GM12872 (cell line): ENCODE measurements around the gene LDB3.

Experiments used
- TF ChIP-seq, protein P1 (sequence below): IDR thresholded peaks from 3 replicates; pipeline ENCODE4 v1.5.1; 2011; ENCODE audit warnings: low read depth, mild to moderate bottlenecking, low read length, moderate library complexity; ENCODE audit not compliant: insufficient read depth

Gene LDB3

DNA sequence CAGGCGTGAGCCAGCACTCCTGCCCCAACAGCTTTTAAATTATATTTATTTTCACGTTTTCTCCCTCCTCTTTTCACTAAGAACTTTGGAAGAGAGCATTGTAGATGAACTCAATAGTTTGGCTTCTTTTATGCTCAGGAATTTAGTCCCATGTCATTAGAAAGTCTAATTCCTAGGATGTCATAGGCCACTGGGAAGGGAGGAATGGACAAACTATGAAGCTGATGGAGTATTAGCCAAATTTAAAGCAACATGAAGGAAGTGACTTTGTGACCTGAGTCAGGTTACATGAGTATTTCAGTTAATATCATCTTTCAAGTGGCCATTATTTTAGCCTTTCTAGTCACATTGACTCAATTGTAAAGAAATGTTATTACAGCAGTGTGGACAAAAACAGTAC lies 32.0 kb upstream of the LDB3 start:
- TF ChIP-seq, protein P1, sequence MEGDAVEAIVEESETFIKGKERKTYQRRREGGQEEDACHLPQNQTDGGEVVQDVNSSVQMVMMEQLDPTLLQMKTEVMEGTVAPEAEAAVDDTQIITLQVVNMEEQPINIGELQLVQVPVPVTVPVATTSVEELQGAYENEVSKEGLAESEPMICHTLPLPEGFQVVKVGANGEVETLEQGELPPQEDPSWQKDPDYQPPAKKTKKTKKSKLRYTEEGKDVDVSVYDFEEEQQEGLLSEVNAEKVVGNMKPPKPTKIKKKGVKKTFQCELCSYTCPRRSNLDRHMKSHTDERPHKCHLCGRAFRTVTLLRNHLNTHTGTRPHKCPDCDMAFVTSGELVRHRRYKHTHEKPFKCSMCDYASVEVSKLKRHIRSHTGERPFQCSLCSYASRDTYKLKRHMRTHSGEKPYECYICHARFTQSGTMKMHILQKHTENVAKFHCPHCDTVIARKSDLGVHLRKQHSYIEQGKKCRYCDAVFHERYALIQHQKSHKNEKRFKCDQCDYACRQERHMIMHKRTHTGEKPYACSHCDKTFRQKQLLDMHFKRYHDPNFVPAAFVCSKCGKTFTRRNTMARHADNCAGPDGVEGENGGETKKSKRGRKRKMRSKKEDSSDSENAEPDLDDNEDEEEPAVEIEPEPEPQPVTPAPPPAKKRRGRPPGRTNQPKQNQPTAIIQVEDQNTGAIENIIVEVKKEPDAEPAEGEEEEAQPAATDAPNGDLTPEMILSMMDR: no peak

DNA sequence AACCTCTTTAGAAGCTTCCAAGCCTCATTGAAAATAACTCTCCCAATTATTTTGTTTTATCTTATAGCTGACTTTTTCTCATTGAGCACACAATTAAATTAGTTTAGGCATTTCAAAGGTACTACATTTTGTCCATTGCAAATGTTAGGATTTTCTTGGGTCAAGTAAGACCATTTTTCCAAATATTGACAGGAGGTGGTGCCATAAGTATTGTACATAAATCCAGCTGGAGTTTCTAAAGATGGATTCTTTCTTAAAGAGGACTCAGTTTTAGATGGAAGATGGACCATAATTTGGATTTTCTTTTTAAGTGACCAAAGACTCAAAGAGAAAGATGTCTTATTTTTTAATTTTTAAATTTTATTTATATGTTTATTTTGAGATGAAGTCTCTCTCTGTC lies 26.3 kb upstream of the LDB3 start:
- TF ChIP-seq, protein P1: no peak

DNA sequence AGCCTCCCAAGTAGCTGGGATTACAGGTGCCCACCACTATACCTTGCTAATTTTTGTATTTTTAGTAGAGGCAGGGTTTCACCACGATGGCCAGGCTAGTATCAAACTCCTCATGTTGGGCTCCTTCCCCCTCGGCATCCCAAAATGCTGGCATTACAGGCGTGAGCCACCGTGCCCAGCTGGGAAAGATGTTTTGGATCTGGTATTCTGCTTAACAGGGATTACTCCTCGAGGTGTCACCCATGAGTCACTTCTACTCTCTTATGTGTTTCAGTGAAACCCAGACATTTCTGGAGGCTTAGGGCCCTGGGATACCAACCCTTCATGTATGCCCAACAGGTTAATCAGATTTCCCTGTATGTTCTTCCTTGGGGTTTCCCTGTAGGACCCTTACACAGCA lies 25.8 kb upstream of the LDB3 start:
- TF ChIP-seq, protein P1: peak; percentile 34; the same call in 2 of the 3 replicates

DNA sequence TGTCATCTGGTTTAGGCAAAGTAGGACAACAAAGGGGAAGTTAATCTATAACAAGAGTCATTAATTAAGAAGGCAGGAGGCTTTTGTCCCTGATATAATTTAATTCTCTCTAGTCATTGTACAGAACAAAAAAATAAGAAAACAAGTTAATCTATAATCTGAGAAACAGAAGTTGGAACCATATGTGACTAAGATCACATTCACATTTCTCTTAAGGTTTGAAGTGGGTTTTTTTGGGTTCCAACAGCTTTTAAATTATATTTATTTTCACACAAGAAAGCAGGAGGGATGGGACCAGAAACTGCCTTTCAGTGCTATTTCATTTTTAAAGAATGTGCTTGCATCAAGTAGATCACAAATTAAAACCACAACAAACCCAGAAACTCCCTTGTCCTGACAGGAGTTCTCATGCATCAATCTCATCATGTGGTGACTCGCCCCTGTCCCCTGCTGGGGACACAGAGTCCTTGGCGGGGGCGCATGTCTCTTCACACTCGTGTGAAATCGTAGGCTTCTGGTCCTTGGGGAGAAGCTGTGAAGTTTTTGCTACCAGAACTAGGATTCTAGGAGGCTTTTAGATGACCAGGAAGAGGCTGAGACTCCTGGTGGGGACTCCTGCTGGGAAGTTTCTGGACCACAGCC lies 24.0 kb upstream of the LDB3 start:
- TF ChIP-seq, protein P1: peak; percentile 44; the same call in 2 of the 3 replicates

DNA sequence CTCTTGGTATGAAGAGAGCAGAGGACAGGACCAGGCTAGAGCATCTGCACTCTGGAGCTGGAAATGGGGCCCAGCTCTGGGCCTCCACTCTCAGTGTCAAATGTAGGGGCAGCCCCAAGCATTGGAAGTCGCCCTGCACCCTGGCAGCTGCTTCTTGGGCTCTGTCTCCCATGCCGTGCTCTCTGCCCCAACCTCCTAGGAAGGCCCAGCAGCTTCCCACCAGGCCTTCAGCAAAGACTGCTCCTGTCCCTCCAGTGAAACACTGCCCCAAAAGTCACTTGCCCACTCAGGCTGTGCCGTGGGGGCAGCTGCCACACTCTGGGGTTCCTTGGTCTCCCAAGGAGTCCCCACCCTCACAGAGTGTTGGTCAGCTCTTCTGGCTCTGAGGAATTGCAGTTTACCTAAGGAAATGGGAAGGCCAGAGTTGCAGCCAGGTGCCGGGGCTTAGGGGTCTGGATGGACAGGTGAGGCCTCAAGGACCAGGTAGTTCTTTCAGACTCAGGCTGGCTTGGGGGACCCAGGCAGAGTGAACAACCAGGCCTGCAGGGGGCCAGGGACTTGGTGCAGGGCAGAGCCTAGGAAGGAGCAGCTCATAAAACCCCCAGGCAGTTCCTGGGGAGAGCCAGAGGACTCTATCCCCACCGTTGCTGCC lies 23.4 kb upstream of the LDB3 start:
- TF ChIP-seq, protein P1: no peak

DNA sequence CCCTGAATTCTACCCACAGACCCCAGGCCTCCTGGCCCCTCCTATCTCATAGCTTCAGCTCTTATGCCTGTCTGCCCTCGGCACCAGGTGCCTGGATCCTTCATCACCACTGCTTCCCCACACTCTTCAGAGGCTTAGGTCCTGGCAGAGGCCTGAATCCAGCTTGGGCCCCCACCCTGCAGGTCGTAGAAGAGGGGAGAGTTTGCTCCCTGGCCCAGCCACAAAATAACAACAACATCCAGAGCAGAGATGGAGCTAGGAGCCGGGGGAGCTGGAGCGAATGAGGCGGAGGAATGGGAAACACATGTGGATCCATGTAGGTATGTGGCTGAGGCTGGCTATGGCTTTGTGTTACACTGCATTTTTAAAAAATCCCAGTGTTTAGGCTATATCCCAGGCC lies 21.8 kb upstream of the LDB3 start:
- TF ChIP-seq, protein P1: no peak

DNA sequence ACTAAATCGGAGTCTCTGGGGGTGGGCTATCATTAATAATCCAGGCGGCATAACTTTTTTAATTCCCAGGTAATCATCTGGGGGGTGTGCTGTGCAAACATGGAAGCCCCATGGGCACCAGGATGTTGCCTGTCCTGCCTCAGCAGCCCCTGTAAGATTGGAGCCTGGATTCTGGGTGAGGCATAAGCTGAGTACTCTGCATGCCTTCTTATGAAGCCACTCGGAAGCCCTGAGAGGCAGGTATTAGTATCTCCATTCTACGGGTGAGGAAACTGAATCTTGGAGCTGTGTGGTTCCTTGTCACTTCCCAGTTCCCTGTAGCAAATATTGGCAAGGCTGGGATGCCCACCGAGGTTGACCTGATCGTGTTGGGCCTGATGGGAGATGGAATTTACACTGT lies 21.4 kb upstream of the LDB3 start:
- TF ChIP-seq, protein P1: no peak
